Dendritic cell treated with granulocyte-macrophage colony-stimulating factor and Interleukin-4, amounts not matched to agents 40 ng/mL and 50 ng/mL, for 4 days (primary cell): ENCODE results near the gene NCAPG.
"Not testable (repeated sequence)": the region's sequence is repeated elsewhere in the genome, so short reads cannot be mapped to it uniquely, and the experiment has no call there.

ENCODE experiments used
- H3K27ac Mint-ChIP-seq: one replicate; pipeline ENCODE4 v1.8.0; 2022; ENCODE audit warnings: mild to moderate bottlenecking, mixed read lengths
- H3K27me3 Mint-ChIP-seq: one replicate; pipeline ENCODE4 v1.8.0; 2022; ENCODE audit warnings: mild to moderate bottlenecking, mixed read lengths
- H3K36me3 Mint-ChIP-seq: one replicate; pipeline ENCODE4 v1.8.0; 2022; ENCODE audit warnings: low read depth, mixed read lengths
- H3K4me1 Mint-ChIP-seq: one replicate; pipeline ENCODE4 v1.8.0; 2022; ENCODE audit warnings: low read depth, mixed read lengths
- H3K4me3 Mint-ChIP-seq: one replicate; pipeline ENCODE4 v1.8.0; 2022; ENCODE audit warnings: mild to moderate bottlenecking, moderate library complexity, mixed read lengths
- H3K9me3 Mint-ChIP-seq: one replicate; pipeline ENCODE4 v1.8.0; 2022; ENCODE audit warnings: mixed read lengths
- intact Hi-C: fragments of 100-400 bp; cut with micrococcal nuclease; formaldehyde crosslinking; loops from one replicate; pipeline ENCODE4 v1.15.0; 2022

Gene NCAPG

GRCh38 chr4:17812125-17812524, 1.3 kb downstream of the NCAPG start:
- Mint-ChIP-seq H3K4me1 (peaks cover 42% of the 10 kb centered on the region), H3K27ac (no peak overlapping the region), H3K4me3 (no peak overlapping the region), H3K36me3 (peaks cover 13% of the 10 kb centered on the region), H3K9me3 (no peaks in the 10 kb centered on the region), H3K27me3 (no peaks in the 10 kb centered on the region)
- intact Hi-C loops: no loop called here

GRCh38 chr4:17812801-17813200, 2.0 kb downstream of the NCAPG start:
- H3K27ac Mint-ChIP-seq: no peak overlapping the region

DNA sequence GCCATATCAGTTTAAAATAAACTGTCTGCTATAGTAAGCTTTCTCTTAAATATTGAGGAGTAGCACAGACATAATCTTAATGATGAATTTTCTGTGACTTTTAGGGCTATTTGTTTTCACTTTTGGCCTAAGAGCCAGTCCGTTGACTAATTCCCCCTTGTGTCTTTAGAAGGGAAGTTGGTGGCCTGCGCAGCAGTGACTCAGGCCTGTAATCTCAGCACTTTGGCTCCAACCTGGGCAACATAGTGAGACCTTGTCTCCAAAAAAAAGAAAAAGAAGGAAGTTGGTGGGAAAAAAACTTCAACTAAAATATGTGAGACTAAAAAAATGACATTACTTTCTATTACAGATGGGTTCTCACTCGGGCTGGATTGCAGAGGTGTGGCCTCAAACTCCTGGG, 3.4 kb downstream of the NCAPG start:
- intact Hi-C loops: no loop called here

More at GRCh38 chr4:17812801-17813200, 2.0 kb downstream of the NCAPG start:
- intact Hi-C loops: no loop called here
- peaks cover 11% of the 10 kb centered on the region for H3K36me3 Mint-ChIP-seq
- no peak overlapping the region for H3K4me3 Mint-ChIP-seq
- no peaks in the 10 kb centered on the region for H3K27me3 Mint-ChIP-seq
- no peaks in the 10 kb centered on the region for H3K9me3 Mint-ChIP-seq
- peaks cover 35% of the 10 kb centered on the region for H3K4me1 Mint-ChIP-seq

DNA sequence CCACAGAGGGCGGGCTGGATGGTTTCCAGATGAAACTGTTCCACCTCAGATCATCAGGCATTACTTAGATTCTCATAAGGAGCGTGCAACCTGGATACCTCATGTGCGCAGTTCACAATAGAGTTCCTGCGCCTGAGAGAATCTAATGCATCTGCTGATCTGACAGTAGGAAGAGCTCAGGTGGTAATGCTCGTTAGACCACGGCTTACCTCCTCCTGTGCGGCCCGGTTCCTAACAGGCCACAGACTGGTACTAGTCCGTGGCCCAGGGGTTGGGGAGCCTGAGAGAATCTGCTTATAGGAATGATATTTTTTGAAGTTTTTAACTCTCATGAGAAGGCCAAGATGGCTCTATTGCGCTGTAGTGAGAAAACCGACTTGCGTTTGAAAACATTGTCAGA, 5.4 kb downstream of the NCAPG start:
- Mint-ChIP-seq H3K36me3 (no peaks in the 10 kb centered on the region), H3K4me3 (no peak overlapping the region), H3K27me3 (no peaks in the 10 kb centered on the region), H3K9me3 (no peaks in the 10 kb centered on the region), H3K4me1 (peaks cover 21% of the 10 kb centered on the region), H3K27ac (no peak overlapping the region)
- intact Hi-C loops: loop anchor here (2.0 kb wide), 1 partner anchor 551 kb away; no protein-coding TSS in a partner anchor

More for the DNA sequence above, 3.4 kb downstream of the NCAPG start:
- Mint-ChIP-seq H3K9me3 (no peaks in the 10 kb centered on the region), H3K27ac (peak overlapping the region; percentile 78), H3K36me3 (peaks cover 11% of the 10 kb centered on the region), H3K4me3 (peak overlapping the region; percentile 4), H3K27me3 (no peaks in the 10 kb centered on the region), H3K4me1 (peaks cover 32% of the 10 kb centered on the region)

DNA sequence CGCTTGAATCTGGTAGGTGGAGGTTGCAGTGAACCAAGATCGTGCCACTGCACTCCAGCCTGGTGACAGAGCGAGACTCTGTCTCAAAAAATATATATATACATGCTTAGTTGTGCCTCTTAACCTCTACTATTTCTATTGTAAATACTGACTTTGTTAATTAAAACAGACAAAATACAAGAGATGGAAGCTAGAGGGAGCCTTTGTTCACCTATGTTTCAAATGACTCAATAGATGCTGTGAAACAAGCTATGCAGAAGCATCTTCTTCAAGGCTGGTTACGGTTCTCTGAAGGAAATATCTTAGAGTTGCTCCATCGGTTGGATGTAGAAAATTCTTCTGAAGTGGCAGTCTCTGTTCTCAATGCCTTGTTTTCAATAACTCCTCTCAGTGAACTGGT, 6.2 kb downstream of the NCAPG start:
- Mint-ChIP-seq H3K4me1 (peaks cover 18% of the 10 kb centered on the region), H3K4me3 (no peak overlapping the region), H3K27ac (no peak overlapping the region), H3K36me3 (no peaks in the 10 kb centered on the region), H3K27me3 (no peaks in the 10 kb centered on the region), H3K9me3 (no peaks in the 10 kb centered on the region)
- intact Hi-C loops: loop anchor here (1.0 to 2.0 kb wide), 2 partner anchors 550 to 776 kb away; no protein-coding TSS in a partner anchor

DNA sequence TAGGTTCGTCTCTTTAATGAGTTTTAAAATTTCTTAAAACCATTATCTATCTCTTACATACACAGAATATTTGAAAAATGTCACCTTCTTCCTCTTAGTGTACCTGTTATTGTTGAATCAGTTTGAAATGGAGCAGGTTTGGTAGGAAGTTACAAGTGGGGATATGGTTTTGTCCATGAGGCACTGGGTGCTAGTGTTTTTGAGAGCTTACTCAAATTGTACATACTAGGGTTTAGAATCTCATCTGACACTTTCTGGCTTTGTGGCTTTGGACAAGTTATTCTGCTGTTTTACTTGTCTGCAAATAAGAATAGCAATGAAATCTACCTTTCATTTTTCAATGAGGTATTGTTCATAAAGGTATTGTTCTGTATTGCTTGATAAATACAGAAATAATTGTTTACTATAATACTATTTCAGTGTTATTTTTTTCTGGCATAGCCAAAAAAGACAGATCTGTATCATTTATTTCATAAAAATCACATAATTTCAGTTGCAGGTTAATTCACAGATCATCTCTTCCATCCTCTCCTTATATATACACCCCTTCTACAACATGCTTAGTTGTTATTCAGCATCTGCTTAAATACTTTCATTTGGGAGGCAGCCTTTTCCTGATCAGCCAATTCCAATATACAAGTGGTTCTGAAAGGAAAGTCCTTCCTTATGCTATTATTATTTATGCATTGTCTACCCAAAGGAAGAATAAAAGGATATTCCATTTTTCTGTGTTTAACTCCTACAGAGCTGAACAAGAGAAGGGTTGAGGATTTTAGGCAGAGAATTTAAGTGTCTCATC, 13.3 kb downstream of the NCAPG start:
- intact Hi-C loops: no loop called here
- Mint-ChIP-seq H3K4me1 (peaks cover 12% of the 10 kb centered on the region), H3K27me3 (no peaks in the 10 kb centered on the region), H3K27ac (no peak overlapping the region), H3K36me3 (no peaks in the 10 kb centered on the region), H3K9me3 (no peaks in the 10 kb centered on the region), H3K4me3 (no peak overlapping the region)

GRCh38 chr4:17846266-17846665, 35.5 kb downstream of the NCAPG start:
- intact Hi-C loops: no loop called here
- Mint-ChIP-seq H3K9me3 (no peaks in the 10 kb centered on the region), H3K27ac (no peak overlapping the region), H3K4me1 (no peaks in the 10 kb centered on the region), H3K36me3 (peaks cover 18% of the 10 kb centered on the region), H3K27me3 (no peaks in the 10 kb centered on the region), H3K4me3 (no peak overlapping the region)

- H3K9me3 Mint-ChIP-seq, H3K36me3 Mint-ChIP-seq, H3K4me1 Mint-ChIP-seq, H3K27me3 Mint-ChIP-seq, H3K4me3 Mint-ChIP-seq, intact Hi-C loops, H3K27ac Mint-ChIP-seq: not testable (repeated sequence)
These were observed 39.5 kb downstream of the NCAPG start for GRCh38 chr4:17850295-17850694.

- Mint-ChIP-seq H3K27me3 (no peaks in the 10 kb centered on the region), H3K4me1 (no peaks in the 10 kb centered on the region)
These were observed 41.2 kb downstream of the NCAPG start for GRCh38 chr4:17851959-17852358.

GRCh38 chr4:17854036-17854435, 43.3 kb downstream of the NCAPG start:
- intact Hi-C loops: no loop called here
- Mint-ChIP-seq H3K27ac (no peak overlapping the region), H3K4me1 (no peaks in the 10 kb centered on the region), H3K36me3 (peaks cover 7% of the 10 kb centered on the region), H3K27me3 (no peaks in the 10 kb centered on the region), H3K9me3 (no peaks in the 10 kb centered on the region), H3K4me3 (no peak overlapping the region)

More at GRCh38 chr4:17851959-17852358, 41.2 kb downstream of the NCAPG start:
- H3K27ac Mint-ChIP-seq: no peak overlapping the region
- H3K4me3 Mint-ChIP-seq: no peak overlapping the region
- H3K36me3 Mint-ChIP-seq: no peaks in the 10 kb centered on the region
- intact Hi-C loops: no loop called here
- no peaks in the 10 kb centered on the region for H3K9me3 Mint-ChIP-seq

DNA sequence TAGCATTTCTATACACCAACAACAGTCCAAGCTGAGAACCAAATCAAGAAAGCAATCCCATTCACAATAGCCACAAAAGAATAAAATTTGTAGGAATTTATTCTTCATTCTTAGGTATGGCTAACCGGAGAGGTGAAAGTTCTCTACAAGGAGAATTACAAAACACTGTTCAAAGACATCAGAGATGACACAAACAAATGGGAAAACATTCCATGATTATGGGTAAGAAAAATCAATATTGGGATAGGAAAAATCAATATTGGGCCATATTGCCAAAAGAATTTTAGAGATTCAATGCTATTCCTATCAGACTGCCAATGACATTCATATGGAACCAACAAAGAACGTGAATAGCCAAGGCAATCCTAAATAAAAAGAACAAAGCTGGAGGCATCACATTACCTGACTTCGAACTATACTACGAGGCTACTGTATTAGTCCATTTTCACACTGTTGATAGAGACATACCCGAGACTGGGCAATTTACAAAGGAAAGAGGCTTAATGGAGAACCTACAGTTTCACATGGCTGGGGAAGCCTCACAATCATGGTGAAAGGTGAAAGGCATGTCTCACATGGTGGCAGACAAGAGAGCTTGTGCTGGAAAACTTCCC, 49.1 kb downstream of the NCAPG start:
- H3K27ac Mint-ChIP-seq: no peak overlapping the region
- peaks cover 42% of the 10 kb centered on the region for H3K36me3 Mint-ChIP-seq
- no peak overlapping the region for H3K4me3 Mint-ChIP-seq
- no peaks in the 10 kb centered on the region for H3K4me1 Mint-ChIP-seq
- H3K27me3 Mint-ChIP-seq: no peaks in the 10 kb centered on the region
- H3K9me3 Mint-ChIP-seq: peaks cover 19% of the 10 kb centered on the region
- intact Hi-C loops: no loop called here

DNA sequence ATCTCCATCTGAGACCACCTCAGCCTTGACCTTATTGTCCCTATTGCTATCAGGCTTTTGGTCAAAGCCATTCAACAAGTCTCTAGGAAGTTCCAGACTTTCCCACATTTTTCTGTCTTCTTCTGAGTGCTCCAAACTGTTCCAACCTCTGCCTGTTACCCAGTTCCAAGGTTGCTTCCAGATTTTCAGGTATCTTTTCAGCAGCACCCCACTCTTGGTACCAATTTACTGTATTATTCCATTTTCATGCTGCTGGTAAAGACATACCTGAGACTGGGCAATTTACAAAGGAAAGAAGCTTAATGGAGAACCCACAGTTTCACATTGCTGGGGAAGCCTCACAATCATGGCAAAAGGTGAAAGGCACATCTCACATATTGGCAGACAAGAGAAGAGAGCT, 51.1 kb downstream of the NCAPG start:
- H3K4me1 Mint-ChIP-seq, H3K4me3 Mint-ChIP-seq, intact Hi-C loops, H3K27me3 Mint-ChIP-seq, H3K27ac Mint-ChIP-seq: not testable (repeated sequence)
- H3K9me3 Mint-ChIP-seq: peaks cover 19% of the 10 kb centered on the region
- H3K36me3 Mint-ChIP-seq: peaks cover 42% of the 10 kb centered on the region

DNA sequence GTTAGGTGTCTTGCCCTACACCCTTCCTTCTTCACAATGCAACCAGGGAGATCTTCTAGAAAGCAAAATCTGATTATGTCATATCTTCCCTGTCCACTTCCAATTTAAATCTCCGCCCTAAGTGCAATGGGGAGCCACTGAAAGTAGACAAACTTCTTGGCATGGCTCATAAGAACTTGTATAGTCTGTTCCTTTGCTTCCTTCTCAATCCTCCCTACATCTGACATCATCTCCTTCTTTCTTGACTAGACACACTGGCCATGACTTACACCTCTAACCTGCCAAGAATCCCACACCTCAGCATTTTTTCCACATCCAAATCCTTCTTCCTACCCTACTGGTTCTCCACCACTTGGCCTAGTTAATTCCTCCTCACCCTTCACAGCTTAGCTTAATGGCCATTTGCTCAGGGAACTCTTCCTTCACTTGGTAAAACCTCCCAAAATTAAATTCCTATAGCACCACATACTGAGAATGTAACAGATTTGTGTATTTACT, 55.1 kb downstream of the NCAPG start:
- intact Hi-C loops: no loop called here
- Mint-ChIP-seq H3K4me1 (no peaks in the 10 kb centered on the region), H3K27me3 (no peaks in the 10 kb centered on the region), H3K9me3 (peaks cover 19% of the 10 kb centered on the region), H3K36me3 (peaks cover 35% of the 10 kb centered on the region), H3K27ac (no peak overlapping the region), H3K4me3 (no peak overlapping the region)

DNA sequence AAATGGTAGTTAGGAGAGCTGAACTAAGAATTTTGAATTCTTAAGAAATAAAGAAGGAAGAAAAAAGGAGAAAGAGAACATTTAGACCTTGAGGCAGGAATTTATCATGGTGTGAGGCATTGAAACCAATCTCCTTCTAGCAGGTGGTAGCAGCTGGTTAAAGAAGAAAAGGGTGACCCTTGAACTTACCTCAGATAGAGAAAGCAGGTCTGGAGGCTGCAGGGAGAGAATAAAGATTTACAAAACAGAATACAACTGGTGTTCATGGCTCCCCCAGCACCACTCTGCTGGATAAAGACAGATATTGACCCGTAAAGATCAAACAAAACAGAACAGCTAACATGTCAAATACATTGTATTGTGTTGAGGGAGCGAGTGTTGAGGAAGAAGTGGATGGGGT, 56.0 kb downstream of the NCAPG start:
- H3K4me1 Mint-ChIP-seq: no peaks in the 10 kb centered on the region
- H3K27ac Mint-ChIP-seq: no peak overlapping the region
- H3K36me3 Mint-ChIP-seq: peaks cover 28% of the 10 kb centered on the region
- intact Hi-C loops: no loop called here
- H3K9me3 Mint-ChIP-seq: peaks cover 14% of the 10 kb centered on the region
- no peaks in the 10 kb centered on the region for H3K27me3 Mint-ChIP-seq
- H3K4me3 Mint-ChIP-seq: no peak overlapping the region
